Muscle of back (tissue), 11 donors: ENCODE data around the gene KLK13. TPM values are rescaled to one million over a fixed set of nuclear protein-coding genes. Genes with fewer than 3 reads are reported as not detected.

Experiments used
- DNase-seq, 3 donors: peaks; one replicate each; pipeline versions ENCODE4 v3.0.0 to v3.0.0-alpha.2; 2013
- polyA plus RNA-seq, 10 donors: library from polyadenylated mRNA; unstranded; fragments of 120-200 nt; gene quantifications; one replicate each; pipeline ENCODE4 v1.2.1, GENCODE V29; 2013; ENCODE audit not compliant: insufficient read length in 10 of 10

The KLK13 gene
- polyA plus RNA-seq, 10 donors = 0.37 to 0.51 TPM; not detected in 8

- DNase-seq = no peak
These were observed 27.3 kb upstream of the KLK13 start for GRCh38 chr19:51091895-51092873.

GRCh38 chr19:51091126-51091525, 26.2 kb upstream of the KLK13 start:
- DNase-seq = no peak

GRCh38 chr19:51090471-51090870, 25.6 kb upstream of the KLK13 start:
- DNase-seq = no peak

- no peak for DNase-seq
These were observed 24.9 kb upstream of the KLK13 start for GRCh38 chr19:51089786-51090185.

GRCh38 chr19:51086153-51086850, 21.4 kb upstream of the KLK13 start:
- DNase-seq = no peak

- DNase-seq = no peak
These were observed 19.6 kb upstream of the KLK13 start for GRCh38 chr19:51084505-51084904.

- no peak for DNase-seq
These were observed 18.9 kb upstream of the KLK13 start for GRCh38 chr19:51083783-51084182.

GRCh38 chr19:51083181-51083580, 18.3 kb upstream of the KLK13 start:
- DNase-seq = no peak

- DNase-seq = no peak
These were observed 17.7 kb upstream of the KLK13 start, which contains the start of gene KLK14 for GRCh38 chr19:51082611-51083010. KLK14 (minus strand) TSS chr19:51082887; CDS start chr19:51082614, 273 bp downstream.

- no peak for DNase-seq
These were observed 16.6 kb upstream of the KLK13 start for GRCh38 chr19:51081476-51081875.

- DNase-seq = no peak
These were observed 14.7 kb upstream of the KLK13 start for GRCh38 chr19:51079481-51080110.

- no peak for DNase-seq
These were observed 13.8 kb upstream of the KLK13 start for GRCh38 chr19:51078731-51079130.

GRCh38 chr19:51078104-51078503, 13.2 kb upstream of the KLK13 start:
- no peak for DNase-seq

- DNase-seq = no peak
These were observed 11.8 kb upstream of the KLK13 start for GRCh38 chr19:51076631-51077213.

- no peak for DNase-seq
These were observed 11.1 kb upstream of the KLK13 start for GRCh38 chr19:51075998-51076397.

GRCh38 chr19:51071095-51071405, 6.2 kb upstream of the KLK13 start:
- no peak for DNase-seq

GRCh38 chr19:51070334-51071094, 5.6 kb upstream of the KLK13 start:
- DNase-seq = no peak

GRCh38 chr19:51066393-51067186, 1.7 kb upstream of the KLK13 start:
- DNase-seq = no peak

GRCh38 chr19:51065221-51065960, 499 bp upstream of the KLK13 start:
- DNase-seq = no peak

GRCh38 chr19:51063664-51064063, 1.2 kb downstream of the KLK13 start:
- DNase-seq = no peak
